Erythroblast (primary cell): Measurements from ENCODE around the gene DOCK11.

Experiments
- GATA1 ChIP-seq: IDR thresholded peaks from 2 replicates; pipeline ENCODE4 v1.6.1; 2011; ENCODE audit warnings: low read depth, mild to moderate bottlenecking, control low read depth, low read length, moderate library complexity
- POLR2A ChIP-seq: IDR thresholded peaks from 2 replicates; pipeline ENCODE4 v1.6.1; 2011; ENCODE audit warnings: mild to moderate bottlenecking, low read length

GRCh38 chrX:118675966-118676349 lies 180.3 kb downstream of the DOCK11 start:
- TF ChIP-seq POLR2A = no peak
- TF ChIP-seq GATA1 = no peak
